HCT116 (cell line): ENCODE measurements around the gene STYXL2. TPM values are rescaled to one million over a fixed set of nuclear protein-coding genes. Genes with fewer than 3 reads are reported as not detected.

Source experiments
- ATAC-seq: fragments of 200-7000 bp; cut with Tn5 transposase; 2 replicates; pipeline ENCODE4 v1.9.1; 2020; ENCODE audit warnings: mild to moderate bottlenecking, moderate library complexity
- BruUV-seq: library from RNA; stranded (reverse); fragments of 400-500 nt; replicated peaks from 2 replicates; lab custom pipeline; 2021; lab: Mats Ljungman, UMichigan
- CTCF ChIA-PET: fragments of 300-600 bp; sonication (Branson Sonifier 250); formaldehyde crosslinking; loops from one replicate; lab custom pipeline; 2021; ENCODE audit warnings: antibody characterized with exemption; lab: Charles Lee
- POLR2A ChIA-PET: fragments of 300-600, 350-600 bp; sonication (Branson Sonifier 250); formaldehyde crosslinking; loops from one replicate; lab custom pipeline; 2021; ENCODE audit warnings: antibody characterized with exemption; lab: Charles Lee
- RAD21 ChIA-PET, 2 experiments: fragments of 300-600 bp; sonication (Branson Sonifier 250); formaldehyde crosslinking; loops; one replicate each; lab custom pipeline; 2023; ENCODE audit warnings: low total read pairs in 2 of 2; ENCODE audit not compliant: uncharacterized antibody in 2 of 2, unreplicated experiment in 2 of 2, low non-redundant PET in 1 of 2; lab: Charles Lee
- DNase-seq: peaks from one replicate; pipeline ENCODE4 v3.0.0-alpha.2; 2010; ENCODE audit warnings: low read depth, low spot score
- H2AFZ ChIP-seq: fragments of 200-600 bp; shearing (Covaris generic), sonication (generic); 2 replicates; pipeline ENCODE4 v1.6.1; 2017; ENCODE audit warnings: low read depth, mixed run types, mixed read lengths, antibody characterized with exemption, low read length; ENCODE audit not compliant: poor library complexity, severe bottlenecking
- H3K27ac ChIP-seq: 2 replicates; pipeline ENCODE4 v1.5.1; 2012; ENCODE audit warnings: low read depth, low read length
- H3K27me3 ChIP-seq: fragments of 200-600 bp; sonication (generic); 2 replicates; pipeline ENCODE4 v1.6.1; 2016; ENCODE audit warnings: mixed run types, low read length, mixed read lengths; ENCODE audit not compliant: insufficient read depth
- H3K36me3 ChIP-seq, 2 experiments: fragments of 200-500 bp in 1 of 2; fragments of 200-600 bp in 1 of 2; sonication (Bioruptor generic) in 1 of 2; sonication (generic) in 1 of 2; 2 replicates each; pipeline versions ENCODE4 v1.5.1 to v1.6.1; 2014 to 2016; ENCODE audit warnings: low read length in 2 of 2, inconsistent platforms in 1 of 2, mixed read lengths in 1 of 2, mixed run types in 1 of 2; ENCODE audit not compliant: insufficient read depth in 2 of 2, control insufficient read depth in 1 of 2
- H3K4me1 ChIP-seq, 2 experiments: fragments of 200-600 bp in 1 of 2; sonication (generic) in 1 of 2; 2 replicates each; pipeline versions ENCODE4 v1.5.1 to v1.6.1; 2012 to 2017; ENCODE audit warnings: low read length in 2 of 2, inconsistent platforms in 1 of 2, mild to moderate bottlenecking in 1 of 2, mixed read lengths in 1 of 2, mixed run types in 1 of 2, moderate library complexity in 1 of 2; ENCODE audit not compliant: insufficient read depth in 2 of 2, control insufficient read depth in 1 of 2
- H3K4me2 ChIP-seq: fragments of 200-600 bp; sonication (generic); 2 replicates; pipeline ENCODE4 v1.6.1; 2017; ENCODE audit warnings: mixed run types, low read length, mixed read lengths
- H3K4me3 ChIP-seq, 2 experiments: fragments of 200-600 bp in 1 of 2; sonication (generic) in 1 of 2; replicated peaks in 1 of 2; 2 replicates each; pipeline ENCODE4 v1.5.1; 2011 to 2016; ENCODE audit warnings: low read length in 2 of 2, control low read depth in 1 of 2, low read depth in 1 of 2, mild to moderate bottlenecking in 1 of 2, mixed read lengths in 1 of 2, mixed run types in 1 of 2
- H3K79me2 ChIP-seq: fragments of 200-600 bp; sonication (generic); 2 replicates; pipeline ENCODE4 v1.6.1; 2017; ENCODE audit warnings: mild to moderate bottlenecking, mixed run types, low read length, moderate library complexity, mixed read lengths; ENCODE audit not compliant: insufficient read depth
- H3K9ac ChIP-seq: fragments of 200-600 bp; sonication (generic); 2 replicates; pipeline ENCODE4 v1.6.1; 2016; ENCODE audit warnings: low read length, mixed read lengths
- H3K9me2 ChIP-seq: fragments of 200-600 bp; sonication (generic), shearing (Covaris generic); 2 replicates; pipeline ENCODE4 v1.6.1; 2017; ENCODE audit warnings: mixed run types, mild to moderate bottlenecking, moderate library complexity; ENCODE audit not compliant: insufficient read depth
- H3K9me3 ChIP-seq, 2 experiments: fragments of 200-500 bp in 1 of 2; fragments of 200-600 bp in 1 of 2; sonication (Bioruptor generic) in 1 of 2; sonication (generic) in 1 of 2; 2 replicates each; pipeline ENCODE4 v1.6.1; 2014 to 2017; ENCODE audit warnings: low read length in 2 of 2, mixed read lengths in 2 of 2, inconsistent platforms in 1 of 2, low read depth in 1 of 2, mild to moderate bottlenecking in 1 of 2, mixed run types in 1 of 2, moderate library complexity in 1 of 2; ENCODE audit not compliant: control insufficient read depth in 1 of 2, insufficient read depth in 1 of 2
- H4K20me1 ChIP-seq: fragments of 200-600 bp; sonication (generic), shearing (Covaris generic); 2 replicates; pipeline ENCODE4 v1.6.1; 2017; ENCODE audit warnings: mixed run types, mild to moderate bottlenecking, moderate library complexity; ENCODE audit not compliant: insufficient read depth
- CTCF ChIP-seq, 3 experiments: fragments of 200-600 bp in 1 of 3; sonication (generic) in 1 of 3; IDR thresholded peaks in 2 of 3; conservative IDR thresholded peaks in 1 of 3; 2 replicates each; pipeline ENCODE4 v1.5.1; 2012 to 2017; ENCODE audit warnings: low read depth in 2 of 3, low read length in 2 of 3, antibody characterized with exemption in 1 of 3, borderline replicate concordance in 1 of 3, control low read depth in 1 of 3, mild to moderate bottlenecking in 1 of 3, mixed read lengths in 1 of 3, mixed run types in 1 of 3, moderate library complexity in 1 of 3; ENCODE audit not compliant: insufficient read depth in 1 of 3
- TCF7L2 ChIP-seq: IDR thresholded peaks from 2 replicates; pipeline ENCODE4 v1.7.0; 2011; ENCODE audit warnings: borderline replicate concordance, inconsistent platforms; ENCODE audit not compliant: insufficient read depth, insufficient read length; ENCODE audit errors: extremely low read depth
- ZBTB33 ChIP-seq: IDR thresholded peaks from 2 replicates; pipeline ENCODE4 v1.6.1; 2011; ENCODE audit warnings: mild to moderate bottlenecking, low read length, moderate library complexity; ENCODE audit not compliant: insufficient replicate concordance; ENCODE audit errors: extremely low read depth
- ZFX ChIP-seq: fragments of 450-650 bp; IDR thresholded peaks from 2 replicates; pipeline ENCODE4 v1.6.1; 2017
- intact Hi-C: fragments of 100-400 bp; cut with micrococcal nuclease; formaldehyde crosslinking; loops from 2 replicates; pipeline ENCODE4 v1.10.0; 2022
- total RNA-seq: library from RNA; stranded (reverse); gene quantifications from one replicate; pipeline ENCODE4 v1.2.1, GENCODE V29; 2021; ENCODE audit not compliant: unreplicated experiment

Gene STYXL2
- total RNA-seq, 1 experiment from 2014 or later = not detected

GRCh38 chr1:167138703-167139102 lies 44.8 kb downstream of the STYXL2 start:
- Histone ChIP-seq H3K36me3 (no peaks in the 10 kb centered on the region), H3K79me2 (no peaks in the 10 kb centered on the region), H4K20me1 (no peaks in the 10 kb centered on the region), H3K9me2 (no peaks in the 10 kb centered on the region), H3K9me3 (no peaks in the 10 kb centered on the region), H3K9ac (no peak overlapping the region), H2AFZ (no peak overlapping the region), H3K27ac (no peak overlapping the region), H3K4me1 (peaks cover 0 to 7% of the 10 kb centered on the region in 2 experiments; a peak in 1 of 4 replicates), H3K4me2 (no peak overlapping the region), H3K27me3 (no peaks in the 10 kb centered on the region), H3K4me3 (no peak overlapping the region)
- ChIA-PET RAD21 (no interaction called here), POLR2A (no interaction called here), CTCF (interaction anchor here (1.2 kb wide), 1 partner anchor 81 kb away, joined by 3 read pairs; the partner anchor contains the start of gene POU2F1)
- intact Hi-C loops = no loop called here
- ATAC-seq = no peak
- DNase-seq = no peak
- BruUV-seq = no TSS peak
- TF ChIP-seq ZBTB33 (no peak), CTCF (IDR thresholded peaks at IDR 0.05 in 2 of 3, conservative IDR thresholded peaks at IDR 0.05 in 1 of 3; ENCODE audit: borderline replicate concordance in 1 of 3, insufficient read depth in 1 of 3, low read depth in 2 of 3, low read length in 2 of 3) (no peak), TCF7L2 (no peak)

GRCh38 chr1:167141963-167142362 lies 48.1 kb downstream of the STYXL2 start:
- Histone ChIP-seq H3K9ac (no peak overlapping the region), H3K9me2 (no peaks in the 10 kb centered on the region), H3K4me2 (no peak overlapping the region), H3K27me3 (no peaks in the 10 kb centered on the region), H3K27ac (no peak overlapping the region), H4K20me1 (no peaks in the 10 kb centered on the region), H2AFZ (peak overlapping the region; percentile 7), H3K4me1 (no peaks in the 10 kb centered on the region), H3K79me2 (no peaks in the 10 kb centered on the region)
- BruUV-seq = no TSS peak
- ATAC-seq = no peak
- CTCF ChIA-PET = no interaction called here
- intact Hi-C loops = no loop called here
- DNase-seq = no peak
- no peak for TF ChIP-seq ZFX
- TF ChIP-seq, all 23 proteins: peak for 0
- ChIA-PET POLR2A (no interaction called here), RAD21 (no interaction called here)
- Histone ChIP-seq H3K4me3 (no peak overlapping the region), H3K9me3 (no peaks in the 10 kb centered on the region), H3K36me3 (no peaks in the 10 kb centered on the region)

Other genes starting within 250 kb of the STYXL2 start
- 16.0 TPM for gene TADA1, start 217.8 kb upstream of the STYXL2 start, total RNA-seq
- gene ILDR2, start 118.5 kb upstream of the STYXL2 start, total RNA-seq = 2.4 TPM
- not detected for gene MAEL, start 104.8 kb upstream of the STYXL2 start, total RNA-seq
- gene GPA33, start 3.7 kb upstream of the STYXL2 start, total RNA-seq = 0.22 TPM
- 24.5 TPM for gene POU2F1, start 126.8 kb downstream of the STYXL2 start, total RNA-seq